HL-60 (cell line): Measurements from ENCODE around the gene TMEM37.

ENCODE experiments used
- CTCF ChIP-seq: IDR thresholded peaks from one replicate; pipeline ENCODE4 v1.5.1; 2011; ENCODE audit warnings: low read length, control low read depth, inconsistent platforms; ENCODE audit not compliant: insufficient read depth
- POLR2AphosphoS5 ChIP-seq: IDR thresholded peaks from 2 replicates; pipeline ENCODE4 v1.6.1; 2012; ENCODE audit warnings: low read depth

GRCh38 chr2:119473621-119474370 lies 42.1 kb downstream of the TMEM37 start:
- TF ChIP-seq POLR2AphosphoS5: no peak
- no peak for TF ChIP-seq CTCF
